NCI-H187 treated with DMSO at 0.1 percent for 48 hours (cell line): ENCODE results near the gene APAF1.
"Not testable (repeated sequence)": the region's sequence is repeated elsewhere in the genome, so short reads cannot be mapped to it uniquely, and the experiment has no call there.

Experiments
- DNase-seq: peaks from one replicate; lab custom pipeline; 2025; lab: John Stamatoyannopoulos, UW

Gene APAF1, protein sequence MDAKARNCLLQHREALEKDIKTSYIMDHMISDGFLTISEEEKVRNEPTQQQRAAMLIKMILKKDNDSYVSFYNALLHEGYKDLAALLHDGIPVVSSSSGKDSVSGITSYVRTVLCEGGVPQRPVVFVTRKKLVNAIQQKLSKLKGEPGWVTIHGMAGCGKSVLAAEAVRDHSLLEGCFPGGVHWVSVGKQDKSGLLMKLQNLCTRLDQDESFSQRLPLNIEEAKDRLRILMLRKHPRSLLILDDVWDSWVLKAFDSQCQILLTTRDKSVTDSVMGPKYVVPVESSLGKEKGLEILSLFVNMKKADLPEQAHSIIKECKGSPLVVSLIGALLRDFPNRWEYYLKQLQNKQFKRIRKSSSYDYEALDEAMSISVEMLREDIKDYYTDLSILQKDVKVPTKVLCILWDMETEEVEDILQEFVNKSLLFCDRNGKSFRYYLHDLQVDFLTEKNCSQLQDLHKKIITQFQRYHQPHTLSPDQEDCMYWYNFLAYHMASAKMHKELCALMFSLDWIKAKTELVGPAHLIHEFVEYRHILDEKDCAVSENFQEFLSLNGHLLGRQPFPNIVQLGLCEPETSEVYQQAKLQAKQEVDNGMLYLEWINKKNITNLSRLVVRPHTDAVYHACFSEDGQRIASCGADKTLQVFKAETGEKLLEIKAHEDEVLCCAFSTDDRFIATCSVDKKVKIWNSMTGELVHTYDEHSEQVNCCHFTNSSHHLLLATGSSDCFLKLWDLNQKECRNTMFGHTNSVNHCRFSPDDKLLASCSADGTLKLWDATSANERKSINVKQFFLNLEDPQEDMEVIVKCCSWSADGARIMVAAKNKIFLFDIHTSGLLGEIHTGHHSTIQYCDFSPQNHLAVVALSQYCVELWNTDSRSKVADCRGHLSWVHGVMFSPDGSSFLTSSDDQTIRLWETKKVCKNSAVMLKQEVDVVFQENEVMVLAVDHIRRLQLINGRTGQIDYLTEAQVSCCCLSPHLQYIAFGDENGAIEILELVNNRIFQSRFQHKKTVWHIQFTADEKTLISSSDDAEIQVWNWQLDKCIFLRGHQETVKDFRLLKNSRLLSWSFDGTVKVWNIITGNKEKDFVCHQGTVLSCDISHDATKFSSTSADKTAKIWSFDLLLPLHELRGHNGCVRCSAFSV (N-terminal part only)

DNA sequence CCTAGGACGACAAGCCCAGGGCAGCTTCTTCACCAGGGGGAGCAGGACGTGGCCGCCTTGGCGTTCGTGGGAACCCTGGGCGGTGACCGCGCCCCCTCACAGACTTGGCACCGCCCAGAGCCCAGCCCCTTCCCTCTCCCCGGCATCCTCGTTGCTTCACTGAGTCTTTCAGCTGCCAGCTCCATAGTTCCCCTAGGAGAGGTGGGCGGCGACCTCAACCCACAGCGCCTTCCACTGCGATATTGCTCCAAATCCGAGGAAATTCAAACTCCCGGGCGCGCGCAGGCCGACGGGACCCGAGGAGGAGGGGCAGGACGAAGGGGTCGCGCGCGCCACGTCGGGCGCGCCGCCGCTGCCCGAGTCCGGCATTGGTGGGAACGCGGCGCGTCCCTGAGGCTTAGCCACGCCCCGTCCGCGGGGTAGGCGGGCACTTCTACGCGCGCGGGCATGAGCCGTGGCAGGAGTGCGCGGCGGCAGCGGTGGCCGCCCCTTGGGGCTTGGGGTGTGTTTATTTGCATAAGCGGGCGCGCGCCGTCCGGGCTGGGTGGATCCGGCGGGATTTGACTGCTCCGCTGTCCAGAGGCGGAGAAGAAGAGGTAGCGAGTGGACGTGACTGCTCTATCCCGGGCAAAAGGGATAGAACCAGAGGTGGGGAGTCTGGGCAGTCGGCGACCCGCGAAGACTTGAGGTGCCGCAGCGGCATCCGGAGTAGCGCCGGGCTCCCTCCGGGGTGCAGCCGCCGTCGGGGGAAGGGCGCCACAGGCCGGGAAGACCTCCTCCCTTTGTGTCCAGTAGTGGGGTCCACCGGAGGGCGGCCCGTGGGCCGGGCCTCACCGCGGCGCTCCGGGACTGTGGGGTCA, at the start of gene APAF1, which contains the start of gene IKBIP:
Gene APAF1 (plus strand): TSS at position 579 of the 860 bp plus-strand sequence. CDS start 3,070 bp downstream, outside the sequence.
Gene IKBIP (minus strand): TSS at position 77 of the 860 bp plus-strand sequence. CDS start 87 bp downstream, outside the sequence.
- peak; percentile 78 for DNase-seq

DNA sequence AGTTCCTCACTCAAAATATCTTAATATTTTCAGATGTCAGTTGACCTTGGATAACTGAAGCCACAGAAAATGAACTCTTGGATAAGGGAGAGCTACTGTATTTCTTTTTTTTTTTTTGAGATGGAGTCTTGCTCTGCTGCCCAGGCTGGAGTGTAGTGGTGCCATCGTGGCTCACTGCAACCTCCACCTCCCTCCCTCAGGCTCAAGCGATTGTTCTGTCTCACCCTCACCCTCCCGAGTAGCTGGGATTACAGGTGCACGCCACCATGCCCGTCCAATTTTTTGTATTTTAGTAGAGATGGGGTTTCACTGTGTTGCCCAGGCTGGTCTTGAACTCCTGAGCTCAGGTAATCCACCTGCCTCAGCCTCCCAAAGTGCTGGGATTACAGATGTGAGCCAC, 47.8 kb upstream of the APAF1 start:
- not testable (repeated sequence) for DNase-seq

DNA sequence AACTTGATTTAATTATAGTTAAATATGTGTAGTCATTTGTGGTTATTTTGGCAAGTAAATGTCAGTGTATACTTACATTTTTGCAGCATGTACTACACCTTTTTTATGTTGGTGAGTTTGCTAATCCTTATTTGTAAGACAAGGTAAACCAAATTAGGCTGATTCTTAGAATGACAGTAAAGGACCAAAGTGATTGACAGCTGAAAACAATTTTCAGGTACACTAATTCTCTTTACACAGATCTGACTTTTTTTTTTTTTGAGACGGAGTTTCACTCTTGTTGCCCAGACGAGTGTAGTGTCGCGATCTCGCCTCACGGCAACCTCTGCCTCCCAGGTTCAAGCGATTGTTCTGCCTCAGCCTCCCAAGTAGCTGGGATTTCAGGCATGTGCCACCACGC, 43.2 kb upstream of the APAF1 start:
- DNase-seq: no peak

DNA sequence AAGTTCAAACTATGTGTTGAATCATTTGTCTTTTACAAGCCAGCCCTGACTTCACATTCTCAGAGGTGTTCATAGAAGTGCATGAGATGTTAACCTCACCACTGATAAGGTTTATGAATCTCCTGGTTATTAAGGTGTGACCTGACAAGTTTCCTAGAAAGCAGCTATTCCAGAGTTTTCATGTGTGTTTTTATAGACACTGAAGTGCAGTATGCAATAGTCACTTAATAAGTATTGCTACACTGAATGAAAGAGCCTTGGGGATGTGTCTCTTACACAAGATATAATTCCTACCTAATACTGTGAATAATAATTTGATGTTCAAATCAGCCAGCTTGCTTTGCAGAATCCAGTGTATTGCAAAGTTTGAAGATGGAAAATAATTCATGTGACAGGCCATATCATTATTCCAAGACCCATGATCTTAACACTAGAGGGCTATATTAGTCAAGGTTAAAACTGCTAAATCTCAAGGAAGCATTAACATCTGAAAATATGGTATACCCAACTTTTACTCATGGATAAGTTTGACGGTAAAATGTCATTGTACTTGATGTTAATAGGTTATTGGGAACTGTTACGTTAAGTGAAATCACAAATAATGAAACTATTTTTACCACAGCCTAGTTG, 38.6 kb upstream of the APAF1 start:
- no peak for DNase-seq

DNA sequence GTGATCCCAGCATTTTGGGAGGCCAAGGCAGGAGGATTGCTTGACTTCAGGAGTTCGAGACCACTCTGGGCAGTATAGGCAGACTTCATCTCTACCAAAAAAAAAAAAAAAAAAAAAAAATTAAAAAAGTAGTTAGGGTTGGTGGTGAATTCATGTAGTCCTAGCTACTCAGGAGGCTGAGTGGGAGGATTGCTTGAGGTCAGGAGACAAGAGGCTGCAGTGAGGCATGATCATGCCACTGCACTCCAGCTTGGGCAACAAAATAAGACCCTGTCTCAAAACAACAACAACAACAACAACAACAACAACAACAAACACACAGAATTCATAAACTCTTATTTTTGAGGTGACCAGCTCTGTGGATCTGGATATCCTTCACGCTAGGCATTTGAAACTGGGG, 34.5 kb upstream of the APAF1 start:
- DNase-seq: no peak

DNA sequence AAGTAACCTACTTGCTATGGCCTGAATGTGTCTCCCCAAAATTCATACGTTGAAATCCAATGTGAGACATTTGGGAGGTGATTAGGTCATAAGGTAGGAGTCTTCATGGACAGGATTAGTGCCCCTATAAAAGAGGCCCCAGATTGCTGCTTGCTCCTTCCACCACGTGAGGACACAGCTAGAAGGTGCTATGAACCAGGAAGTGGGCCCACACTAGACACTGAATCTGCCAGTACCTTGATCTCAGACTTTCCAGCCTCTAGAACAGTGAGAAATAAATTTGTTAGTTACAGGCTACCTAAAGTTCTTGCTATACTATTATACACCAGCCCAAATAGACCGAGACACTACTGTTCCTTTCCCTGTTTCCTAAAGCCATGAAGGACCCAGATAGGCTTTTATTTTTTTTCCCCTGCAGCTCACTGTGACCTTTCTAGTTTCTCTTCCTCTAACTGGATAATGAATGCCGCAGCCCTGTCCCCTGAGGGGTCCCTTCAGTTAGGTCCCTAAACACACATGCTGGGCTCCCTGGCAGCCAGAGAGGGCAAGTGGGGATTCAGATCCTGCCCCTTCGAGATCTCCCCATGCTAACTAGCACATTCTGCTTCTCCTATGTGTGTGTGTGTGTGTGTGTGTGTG, 32.3 kb upstream of the APAF1 start:
- no peak for DNase-seq

DNA sequence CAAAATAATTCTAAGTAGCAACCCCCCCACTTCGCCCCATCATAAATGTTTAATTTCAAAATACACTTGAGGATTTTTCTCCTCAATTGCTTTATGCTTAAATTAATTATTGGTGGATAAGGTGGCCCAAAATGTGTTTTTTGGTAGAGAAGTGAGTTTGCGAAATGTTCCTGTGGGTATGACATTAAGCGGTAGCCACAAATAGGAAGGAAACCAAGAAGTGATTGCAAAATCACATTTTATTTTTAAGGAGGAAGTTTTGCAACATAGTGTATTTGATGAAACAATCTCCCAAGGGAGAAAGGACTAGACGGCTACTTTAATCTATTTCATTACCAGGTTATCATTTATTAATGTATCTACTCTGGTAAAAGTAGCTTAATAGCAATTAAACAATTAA, 26.1 kb upstream of the APAF1 start:
- no peak for DNase-seq

DNA sequence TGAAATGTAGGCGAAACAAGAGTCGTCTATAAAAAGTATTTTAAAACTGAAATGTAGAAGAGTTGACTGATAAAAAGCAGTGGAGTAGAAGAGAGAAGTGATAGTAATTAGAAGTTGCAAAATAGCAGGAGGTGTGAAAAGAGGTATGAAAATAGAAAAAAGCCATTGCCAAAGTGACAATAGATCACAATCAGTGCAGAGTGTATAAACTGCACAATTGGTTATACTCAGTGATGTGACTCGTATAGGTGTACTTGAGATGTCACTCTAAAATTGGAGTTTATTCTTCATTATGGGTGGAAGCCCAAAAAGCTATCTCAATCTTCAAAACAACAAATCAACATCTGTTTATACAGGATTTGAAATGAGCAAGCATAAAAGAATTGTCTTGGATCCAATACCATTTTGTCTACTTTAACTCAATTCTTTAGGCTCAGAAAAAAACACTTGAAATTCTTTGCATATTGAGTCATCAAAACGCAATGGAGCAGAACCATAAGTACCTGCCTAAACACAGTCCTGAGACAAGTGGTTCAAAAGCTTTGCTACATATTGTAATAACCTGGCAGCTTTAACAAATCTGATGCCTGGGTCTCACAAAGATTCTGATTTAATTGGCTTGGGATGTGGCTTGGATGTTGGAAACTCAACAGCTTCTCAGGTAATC, 9.3 kb upstream of the APAF1 start:
- peak; percentile 92 for DNase-seq

DNA sequence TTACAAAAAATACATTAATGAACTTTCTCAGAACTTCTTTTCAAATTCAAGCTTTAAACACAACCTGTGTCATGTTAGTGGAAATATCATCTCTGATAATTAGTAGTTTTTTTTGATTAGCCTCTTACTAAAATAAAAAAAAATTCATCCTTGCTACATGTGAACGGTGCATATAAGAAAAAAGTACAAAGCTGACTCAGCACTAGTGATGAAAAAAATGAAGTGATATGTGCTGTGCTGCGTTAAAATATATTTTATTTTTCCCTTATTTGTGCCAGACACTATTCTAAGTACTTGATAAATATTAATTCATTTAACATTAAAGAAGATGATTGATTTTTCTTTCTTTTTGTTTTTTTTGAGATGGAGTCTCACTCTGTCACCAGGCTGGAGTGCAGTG, 8.0 kb upstream of the APAF1 start:
- no peak for DNase-seq

DNA sequence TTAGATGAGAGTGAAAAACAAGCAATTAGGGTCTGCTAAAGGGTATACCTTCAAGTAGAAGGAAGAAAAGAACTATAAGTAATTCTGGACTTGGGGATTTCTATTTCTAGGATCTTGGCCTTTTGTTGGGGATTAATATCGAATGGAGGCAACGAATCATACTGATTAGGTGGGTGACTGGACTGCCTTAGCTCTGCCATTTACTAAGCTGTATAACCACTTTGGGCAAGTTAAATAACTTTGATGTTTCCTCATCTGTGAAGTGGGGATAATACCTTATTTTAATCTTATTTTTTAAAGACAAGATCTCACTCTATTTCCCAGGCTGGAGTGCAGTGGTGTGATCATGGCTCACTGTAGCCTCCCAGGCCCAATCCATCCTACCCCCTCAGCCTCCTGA, 7.1 kb upstream of the APAF1 start:
- DNase-seq: no peak

DNA sequence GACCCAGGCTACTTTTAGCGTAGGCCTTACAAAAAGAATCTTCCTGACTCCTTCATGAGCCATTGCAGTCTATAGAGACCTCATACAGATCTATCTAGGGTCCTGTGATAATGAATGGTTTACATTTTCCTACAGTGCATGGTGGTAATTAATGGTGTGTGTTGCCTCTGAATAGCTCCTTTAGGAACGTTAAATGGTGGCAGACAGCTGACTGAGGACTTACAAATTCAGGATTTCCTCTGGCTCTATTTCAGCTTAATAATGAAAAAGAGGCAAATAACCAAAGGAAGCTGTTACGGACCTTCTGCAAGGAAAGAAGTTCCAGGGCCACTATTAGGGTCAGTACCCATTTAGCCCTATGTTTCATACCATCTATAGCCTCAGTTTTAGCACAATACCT, 5.6 kb upstream of the APAF1 start:
- DNase-seq: no peak

DNA sequence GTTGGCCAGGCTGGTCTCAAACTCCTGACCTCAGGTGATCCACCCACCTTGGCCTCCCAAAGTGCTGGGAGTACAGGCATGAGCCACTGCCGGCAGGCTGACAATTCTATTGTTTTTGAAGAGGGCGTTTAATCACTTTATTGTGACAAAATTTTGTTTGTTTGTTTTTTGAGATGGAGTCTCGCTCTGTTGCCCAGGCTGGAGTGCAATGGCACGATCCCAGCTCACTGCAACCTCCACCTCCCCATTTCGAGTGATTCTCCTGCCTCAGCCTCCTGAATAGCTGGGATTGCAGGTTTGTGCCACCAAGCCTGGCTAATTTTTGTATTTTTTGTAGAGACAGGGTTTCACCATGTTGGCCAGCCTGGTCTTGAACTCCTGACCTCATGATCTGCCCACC, 2.3 kb upstream of the APAF1 start:
- not testable (repeated sequence) for DNase-seq

DNA sequence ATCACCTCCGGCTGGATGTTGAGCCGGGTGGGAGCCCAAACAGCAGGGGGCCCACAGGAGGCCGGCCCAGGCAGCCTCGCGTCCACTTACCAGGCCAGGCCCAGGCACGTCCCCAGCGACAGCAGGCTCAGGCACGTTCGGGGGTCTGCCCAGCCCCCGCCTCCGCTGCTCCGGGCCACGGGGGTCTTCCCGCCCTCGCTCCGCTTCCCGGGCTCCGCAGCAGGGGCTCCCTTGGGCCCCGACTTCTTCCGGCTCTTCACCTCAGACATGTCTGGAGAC, 718 bp upstream of the APAF1 start:
- DNase-seq: no peak

DNA sequence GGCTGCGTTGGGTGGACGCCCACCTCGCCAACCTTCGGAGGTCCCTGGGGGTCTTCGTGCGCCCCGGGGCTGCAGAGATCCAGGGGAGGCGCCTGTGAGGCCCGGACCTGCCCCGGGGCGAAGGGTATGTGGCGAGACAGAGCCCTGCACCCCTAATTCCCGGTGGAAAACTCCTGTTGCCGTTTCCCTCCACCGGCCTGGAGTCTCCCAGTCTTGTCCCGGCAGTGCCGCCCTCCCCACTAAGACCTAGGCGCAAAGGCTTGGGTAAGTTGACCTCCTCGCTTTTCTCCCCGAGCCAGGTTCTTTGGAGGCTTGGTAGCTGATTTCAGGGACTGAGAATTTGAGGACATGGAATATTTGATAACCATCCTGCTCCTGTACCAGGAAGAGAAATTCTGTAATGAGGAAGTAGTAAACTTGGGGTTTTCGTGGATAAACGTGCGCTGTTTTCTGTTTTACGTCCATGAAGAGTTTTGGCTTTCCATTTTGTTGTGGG, 530 bp downstream of the APAF1 start:
- DNase-seq: no peak

DNA sequence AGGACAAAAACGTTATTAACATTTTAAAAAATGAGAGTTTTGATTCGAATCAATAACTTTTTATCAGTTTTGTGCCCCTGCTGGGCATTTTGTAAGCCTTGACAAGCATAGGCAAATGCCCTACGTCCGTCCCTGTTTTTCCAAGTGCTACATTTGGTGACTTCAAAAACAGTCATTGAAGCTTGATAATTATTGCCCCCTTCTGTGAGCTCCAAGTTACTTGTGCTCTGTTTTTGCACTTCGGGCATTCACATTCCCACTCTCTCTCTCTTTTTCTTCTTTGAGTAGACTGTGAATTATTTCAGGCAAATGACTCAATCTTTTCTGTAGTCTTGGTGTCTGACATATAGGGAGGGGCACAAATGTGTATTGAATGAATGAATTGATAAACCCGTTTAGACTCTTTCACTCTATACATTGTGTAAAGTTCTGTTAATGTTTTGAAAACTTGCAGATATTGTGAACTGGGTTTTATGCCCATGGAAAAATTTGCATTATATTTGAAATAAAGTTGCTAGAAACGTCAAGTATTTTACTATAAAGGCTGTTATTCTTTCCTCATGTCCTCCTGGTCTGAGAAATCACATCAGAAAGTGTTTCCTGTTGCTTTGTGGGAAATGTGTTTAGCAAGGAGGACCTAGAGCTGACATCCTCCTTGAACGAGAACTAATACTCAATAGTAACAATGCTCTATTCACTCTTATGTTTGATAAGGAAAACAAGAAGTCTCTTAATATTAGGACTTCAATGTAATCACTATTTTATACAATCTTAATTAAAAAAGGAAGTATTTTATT, 1.4 kb downstream of the APAF1 start:
- DNase-seq: no peak

DNA sequence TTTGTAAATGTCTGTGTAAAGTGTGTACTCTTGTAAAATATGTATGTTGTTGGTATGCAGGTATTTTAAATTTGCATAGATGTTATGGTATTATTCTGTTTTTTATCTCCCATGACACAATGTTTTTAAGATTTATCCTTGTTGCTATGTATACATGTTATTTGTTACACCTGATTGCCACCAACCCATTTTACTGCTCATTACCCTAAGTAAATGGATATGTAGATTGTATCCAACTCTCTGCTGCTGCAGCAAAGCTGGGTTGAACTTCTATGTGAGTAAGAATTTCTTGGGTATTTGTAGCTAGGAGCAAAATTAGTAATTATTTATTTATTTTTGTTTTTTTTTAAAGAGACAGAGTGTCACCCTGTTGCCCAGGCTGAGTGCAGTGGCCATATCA, 6.2 kb downstream of the APAF1 start:
- DNase-seq: no peak

DNA sequence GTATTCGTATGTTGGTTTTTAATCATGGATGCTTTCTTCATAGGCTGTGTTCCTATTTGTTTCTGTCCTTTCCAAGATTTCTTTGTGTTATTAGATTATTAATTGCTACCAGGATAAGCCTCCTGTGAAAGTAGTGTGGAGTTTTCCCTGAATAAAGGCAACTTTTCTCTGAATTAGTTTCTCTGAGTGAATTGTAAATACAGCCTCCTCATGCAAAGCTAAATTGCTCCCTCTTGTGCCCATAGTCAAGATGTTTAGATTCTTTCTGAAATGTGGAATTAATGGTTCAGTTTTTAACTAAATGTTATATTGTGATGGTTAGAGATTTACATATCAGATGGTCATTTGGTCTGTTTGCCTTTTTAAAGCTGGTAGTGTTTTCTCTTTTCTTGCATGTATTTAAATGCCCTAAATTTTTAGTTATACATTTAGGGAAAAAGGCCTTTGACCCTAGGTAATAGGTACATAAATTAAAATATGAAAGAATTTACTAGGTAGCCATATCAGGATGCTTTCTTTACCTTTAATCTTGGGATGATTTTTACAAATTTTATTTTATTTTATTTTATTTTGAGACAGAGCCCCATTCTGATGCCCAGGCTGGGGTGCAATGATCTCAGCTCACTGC, 8.9 kb downstream of the APAF1 start:
- DNase-seq: peak; percentile 21

DNA sequence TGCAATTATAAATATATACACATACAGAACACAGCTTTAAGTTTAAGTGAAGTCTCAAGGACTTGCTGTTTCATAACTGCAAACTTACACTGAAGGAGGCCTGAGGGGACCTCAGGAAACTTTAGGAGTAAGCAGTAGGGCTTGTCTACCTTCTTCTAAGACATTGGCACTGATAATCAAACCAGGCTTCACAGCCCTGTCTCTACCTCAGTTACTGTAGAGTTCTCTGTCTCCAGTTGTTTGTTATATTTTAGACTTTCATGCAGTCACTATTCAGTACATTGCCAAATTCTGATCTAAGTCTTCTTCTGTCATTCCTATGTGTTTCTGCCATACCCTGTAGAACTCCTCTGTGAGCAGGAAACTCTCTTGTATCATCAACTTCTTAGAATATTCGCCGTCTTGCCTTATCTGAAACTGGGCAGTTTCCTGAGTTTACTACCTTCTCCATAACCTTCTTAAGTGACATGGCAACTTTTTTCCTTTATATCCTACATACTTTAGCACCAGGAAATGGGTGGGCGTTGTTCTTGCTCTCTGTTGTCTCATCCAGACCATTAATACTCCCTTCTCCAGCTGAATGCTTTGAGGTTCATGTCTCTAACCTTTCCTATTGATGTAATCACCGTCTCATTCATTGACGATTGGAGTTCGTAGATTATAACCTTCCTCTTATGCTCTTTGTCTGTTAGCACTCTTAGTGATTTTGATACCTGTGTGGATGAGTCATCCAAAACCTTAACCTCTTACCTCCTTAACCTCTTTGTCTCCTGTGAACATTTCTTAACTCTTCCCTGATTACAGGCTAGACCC, 11.4 kb downstream of the APAF1 start:
- DNase-seq: no peak
